Smooth muscle cell (in vitro differentiated cells): Measurements from ENCODE around the gene ZNF394. TPM values are rescaled to one million over a fixed set of nuclear protein-coding genes. Genes with fewer than 3 reads are reported as not detected.
A peak's percentile ranks its signal among the peaks of the same experiment; 100 is the strongest.

ENCODE experiments used
- DNase-seq: peaks from one replicate; lab custom pipeline; 2025; ENCODE audit not compliant: unreplicated experiment; lab: John Stamatoyannopoulos, UW
- H2AFZ ChIP-seq: fragments of 200-600 bp; sonication (generic); 2 replicates; pipeline ENCODE4 v1.6.0; 2016; ENCODE audit warnings: antibody characterized with exemption, low read depth, mild to moderate bottlenecking
- H3F3A ChIP-seq: fragments of 200-600 bp; sonication (generic); 2 replicates; pipeline ENCODE4 v1.6.0; 2017; ENCODE audit warnings: antibody characterized with exemption, low read depth
- H3K27ac ChIP-seq: fragments of 200-600 bp; sonication (generic); 2 replicates; pipeline ENCODE4 v1.5.1; 2016; ENCODE audit warnings: low read depth, mild to moderate bottlenecking
- H3K27me3 ChIP-seq: fragments of 200-600 bp; sonication (generic); 2 replicates; pipeline ENCODE4 v1.6.1; 2016; ENCODE audit warnings: low read depth, mild to moderate bottlenecking
- H3K36me3 ChIP-seq: fragments of 200-600 bp; sonication (generic); 2 replicates; pipeline ENCODE4 v1.5.1; 2016; ENCODE audit warnings: low read depth
- H3K4me1 ChIP-seq: fragments of 200-600 bp; sonication (generic); 2 replicates; pipeline ENCODE4 v1.5.1; 2016; ENCODE audit warnings: low read depth
- H3K4me2 ChIP-seq: fragments of 200-600 bp; sonication (generic); 2 replicates; pipeline ENCODE4 v1.6.0; 2016; ENCODE audit warnings: mild to moderate bottlenecking
- H3K4me3 ChIP-seq: fragments of 200-600 bp; sonication (generic); 2 replicates; pipeline ENCODE4 v1.5.1; 2016; ENCODE audit warnings: mild to moderate bottlenecking
- H3K79me2 ChIP-seq: fragments of 200-600 bp; sonication (generic); 2 replicates; pipeline ENCODE4 v1.6.0; 2016; ENCODE audit warnings: low read depth, mild to moderate bottlenecking
- H3K9ac ChIP-seq: fragments of 200-600 bp; sonication (generic); 2 replicates; pipeline ENCODE4 v1.6.0; 2016; ENCODE audit warnings: low read depth
- H3K9me3 ChIP-seq: fragments of 200-600 bp; sonication (generic); replicated peaks from 2 replicates; pipeline ENCODE4 v1.5.1; 2016; ENCODE audit warnings: low read depth
- H4K20me1 ChIP-seq: fragments of 200-600 bp; sonication (generic); 2 replicates; pipeline ENCODE4 v1.6.0; 2016; ENCODE audit warnings: low read depth
- CTCF ChIP-seq: fragments of 200-600 bp; sonication (generic); IDR thresholded peaks from 2 replicates; pipeline ENCODE4 v1.5.1; 2017; ENCODE audit warnings: borderline replicate concordance, mild to moderate bottlenecking, antibody characterized with exemption; ENCODE audit not compliant: insufficient read depth, poor library complexity, severe bottlenecking
- WGBS: methylation state at CpG from one replicate; pipeline ENCODE4 v1.1.7; 2016; ENCODE audit warnings: low lambda C conversion rate; 5-methylcytosine and 5-hydroxymethylcytosine counted together
- polyA plus RNA-seq: library from polyadenylated mRNA; unstranded; fragments of >200 nt; fragmentation: Nextera tagmentation; extraction: Ambion mirVana; gene quantifications from 2 replicates; pipeline ENCODE4 v1.2.1, GENCODE V29; 2016
- total RNA-seq: library from RNA; depleted of rRNA; stranded (reverse); fragments of >200 nt; gene quantifications from 2 replicates; pipeline ENCODE4 v1.2.3, GENCODE V29; 2014

ZNF394 gene
- total and polyA plus RNA-seq, 2 experiments from 2014 or later, result 13.2 to 27.7 TPM

- peaks cover 10% of the 10 kb centered on the region for H4K20me1 ChIP-seq
- H3K79me2 ChIP-seq, result peaks cover 50% of the 10 kb centered on the region
- peak within 1 kb of the TSS; percentile 93 for H2AFZ ChIP-seq
- no peak for TF ChIP-seq CTCF
- H3K36me3 ChIP-seq, result no peaks in the 10 kb centered on the region
- no peaks in the 10 kb centered on the region for H3K4me1 ChIP-seq
- H3F3A ChIP-seq, result peaks cover 3% of the 10 kb centered on the region
- peak within 1 kb of the TSS; percentile 83 for H3K27ac ChIP-seq
- no peaks in the 10 kb centered on the region for H3K27me3 ChIP-seq
- H3K9ac ChIP-seq, result peak within 1 kb of the TSS; percentile 87
- DNase-seq, result peak; percentile 86
- under 1% methylated on average over 49 of the region's 56 CpGs for WGBS
- peak within 1 kb of the TSS; percentile 87 for H3K4me3 ChIP-seq
- H3K4me2 ChIP-seq, result peak within 1 kb of the TSS; percentile 94
- H3K9me3 ChIP-seq, result no peaks in the 10 kb centered on the region
Measured at GRCh38 chr7:99472561-99473314, 27.3 kb downstream of the ZNF394 start, which contains the start of gene ZNF789. Gene ZNF789 (plus strand): TSS chr7:99472890. CDS start chr7:99476457, 3,567 bp downstream.

- Histone ChIP-seq H3K4me1 (peaks cover 10% of the 10 kb centered on the region), H3K9ac (no peak overlapping the region), H3K36me3 (no peaks in the 10 kb centered on the region), H3K9me3 (no peaks in the 10 kb centered on the region), H3K4me2 (no peak overlapping the region), H4K20me1 (no peaks in the 10 kb centered on the region), H3K79me2 (peaks cover 36% of the 10 kb centered on the region), H3K27me3 (no peaks in the 10 kb centered on the region), H3K4me3 (no peak overlapping the region), H3F3A (peaks cover 3% of the 10 kb centered on the region), H2AFZ (no peak overlapping the region), H3K27ac (no peak overlapping the region)
- no peak for DNase-seq
- WGBS, result 46% methylated on average over 23 of the region's 23 CpGs
- TF ChIP-seq CTCF, result no peak
Measured at GRCh38 chr7:99469381-99470065, 30.6 kb downstream of the ZNF394 start.

GRCh38 chr7:99468336-99468918 lies 31.7 kb downstream of the ZNF394 start:
- H3K36me3 ChIP-seq, result no peaks in the 10 kb centered on the region
- H3K9ac ChIP-seq, result no peak overlapping the region
- no peak overlapping the region for H3K4me2 ChIP-seq
- H3K9me3 ChIP-seq, result no peaks in the 10 kb centered on the region
- DNase-seq, result no peak
- H3K4me1 ChIP-seq, result peaks cover 10% of the 10 kb centered on the region
- peaks cover 36% of the 10 kb centered on the region for H3K79me2 ChIP-seq
- H3K4me3 ChIP-seq, result no peak overlapping the region
- H2AFZ ChIP-seq, result no peak overlapping the region
- no peaks in the 10 kb centered on the region for H4K20me1 ChIP-seq
- H3K27me3 ChIP-seq, result no peaks in the 10 kb centered on the region
- no peak overlapping the region for H3K27ac ChIP-seq
- no peak for TF ChIP-seq CTCF
- WGBS, result over 99% methylated on average over 13 of the region's 29 CpGs
- H3F3A ChIP-seq, result peaks cover 3% of the 10 kb centered on the region
